K562 (cell line): Measurements from ENCODE around the gene GLG1. TPM values are rescaled to one million over a fixed set of nuclear protein-coding genes. Genes with fewer than 3 reads are reported as not detected.

Experiments used
- ATAC-seq: fragments of 200-7000 bp; cut with Tn5 transposase; 3 replicates; pipeline ENCODE4 v1.9.1; 2020; ENCODE audit warnings: moderate library complexity
- BruUV-seq: library from RNA; stranded (reverse); fragments of 400-500 nt; replicated peaks from 2 replicates; lab custom pipeline; 2021; lab: Mats Ljungman, UMichigan
- CTCF ChIA-PET: fragments of 300-600 bp; formaldehyde crosslinking; extraction: SDS; loops from one replicate; lab custom pipeline; 2021; ENCODE audit warnings: low intra/inter-chr PET ratio; lab: Yijun Ruan, JAX
- POLR2A ChIA-PET: fragments of 300-600, 350-650 bp; sonication (Branson Sonifier 250); formaldehyde crosslinking; extraction: SDS; loops from one replicate; lab custom pipeline; 2021; ENCODE audit warnings: antibody characterized with exemption, inconsistent platforms; lab: Yijun Ruan, JAX
- DNase-seq, 4 experiments: peaks; one replicate each; pipeline versions ENCODE4 v3.0.0 to v3.0.0-alpha.2; 2011 to 2018; ENCODE audit warnings: low spot score in 3 of 4, mixed read lengths in 3 of 4; ENCODE audit errors: extremely low read depth in 1 of 4
- FAIRE-seq: peaks from 2 replicates; lab custom pipeline; 2011; peaks lifted over from hg19 to GRCh38; lab: Jason Lieb, UNC
- H2AFZ ChIP-seq: 2 replicates; pipeline ENCODE4 v1.6.0; 2011; ENCODE audit warnings: low read depth, low read length, control low read depth, inconsistent platforms
- H3K27ac ChIP-seq: fragments of 200-600 bp; 3 replicates; pipeline ENCODE4 v1.8.0; 2011; ENCODE audit warnings: low read depth, mild to moderate bottlenecking, control low read depth, inconsistent platforms, low read length, moderate library complexity, mixed read lengths; ENCODE audit errors: extremely low read depth
- H3K27me3 ChIP-seq, 2 experiments: fragments of 300-600 bp in 1 of 2; 2 replicates in 1 of 2; 3 replicates in 1 of 2; pipeline versions ENCODE4 v1.6.0 to v1.8.0; 2011; ENCODE audit warnings: inconsistent platforms in 2 of 2, low read length in 2 of 2, mild to moderate bottlenecking in 1 of 2, mixed read lengths in 1 of 2, moderate library complexity in 1 of 2; ENCODE audit not compliant: control insufficient read depth in 2 of 2, insufficient read depth in 2 of 2
- H3K36me3 ChIP-seq: fragments of 300-600 bp; 3 replicates; pipeline ENCODE4 v1.8.0; 2011; ENCODE audit warnings: mild to moderate bottlenecking, low read length, inconsistent platforms; ENCODE audit not compliant: control insufficient read depth, insufficient read depth
- H3K4me1 ChIP-seq, 2 experiments: fragments of 200-600 bp in 1 of 2; replicated peaks in 1 of 2; 2 replicates in 1 of 2; 3 replicates in 1 of 2; pipeline versions ENCODE4 v1.5.1 to v1.8.0; 2011; ENCODE audit warnings: inconsistent platforms in 2 of 2, low read length in 2 of 2, mild to moderate bottlenecking in 1 of 2, mixed read lengths in 1 of 2, moderate library complexity in 1 of 2; ENCODE audit not compliant: control insufficient read depth in 2 of 2, insufficient read depth in 2 of 2
- H3K4me2 ChIP-seq: 2 replicates; pipeline ENCODE4 v1.6.1; 2011; ENCODE audit warnings: low read length, control low read depth, inconsistent platforms, mixed read lengths; ENCODE audit not compliant: insufficient read depth
- H3K4me3 ChIP-seq: fragments of 200-600 bp; sonication (generic), shearing (Covaris generic); 2 replicates; pipeline ENCODE4 v1.5.1; 2016; ENCODE audit warnings: control low read depth, inconsistent platforms
- H3K79me2 ChIP-seq: fragments of 200-600 bp; 3 replicates; pipeline ENCODE4 v1.8.0; 2011; ENCODE audit warnings: low read length, inconsistent platforms; ENCODE audit not compliant: control insufficient read depth, insufficient read depth
- H3K9ac ChIP-seq, 2 experiments: 2 replicates each; pipeline versions ENCODE4 v1.6.0 to v1.6.1; 2011; ENCODE audit warnings: low read depth in 2 of 2, low read length in 2 of 2, control low read depth in 1 of 2, inconsistent platforms in 1 of 2, mild to moderate bottlenecking in 1 of 2, mixed read lengths in 1 of 2; ENCODE audit not compliant: insufficient read depth in 1 of 2
- H3K9me1 ChIP-seq: one replicate; pipeline ENCODE4 v1.6.0; 2011; ENCODE audit warnings: inconsistent platforms, mild to moderate bottlenecking, low read length, moderate library complexity; ENCODE audit not compliant: control insufficient read depth, insufficient read depth
- H3K9me3 ChIP-seq: replicated peaks from 2 replicates; pipeline ENCODE4 v1.5.1; 2011; ENCODE audit warnings: low read depth, low read length, inconsistent platforms; ENCODE audit not compliant: control insufficient read depth, insufficient read depth
- H4K20me1 ChIP-seq: replicated peaks from 2 replicates; pipeline ENCODE4 v1.6.1; 2011; ENCODE audit warnings: low read length, inconsistent platforms, mixed read lengths; ENCODE audit not compliant: control insufficient read depth, insufficient read depth
- CREB5 ChIP-seq: fragments of 250-450 bp; sonication (Bioruptor Pico); IDR thresholded peaks from 2 replicates; pipeline ENCODE4 v1.5.0; 2020; ENCODE audit warnings: mild to moderate bottlenecking
- ELK1 ChIP-seq: sonication (generic); formaldehyde crosslinking; IDR thresholded peaks from 2 replicates; pipeline ENCODE4 v1.8.1; 2022; ENCODE audit warnings: missing genetic modification reagents
- MTA1 ChIP-seq: fragments of 450-650 bp; IDR thresholded peaks from 2 replicates; pipeline ENCODE4 v1.6.1; 2017; ENCODE audit warnings: borderline replicate concordance
- NRF1 ChIP-seq, 2 experiments: fragments of 450-650 bp; IDR thresholded peaks in 1 of 2; conservative IDR thresholded peaks in 1 of 2; 2 replicates each; pipeline ENCODE4 v1.6.1; 2014; ENCODE audit warnings: mild to moderate bottlenecking in 2 of 2
- PHB2 ChIP-seq: fragments of 450-650 bp; IDR thresholded peaks from 2 replicates; pipeline ENCODE4 v1.6.1; 2017; ENCODE audit warnings: low read depth
- POLR2B ChIP-seq: fragments of 450-650 bp; IDR thresholded peaks from 2 replicates; pipeline ENCODE4 v1.6.1; 2018; ENCODE audit warnings: low read depth; ENCODE audit not compliant: partially characterized antibody
- SPI1 ChIP-seq: IDR thresholded peaks from 2 replicates; pipeline ENCODE4 v1.6.1; 2011; ENCODE audit warnings: low read depth, low read length, control low read depth, borderline replicate concordance
- ZKSCAN8 ChIP-seq: fragments of 200-800 bp; sonication (Bioruptor generic); IDR thresholded peaks from 2 replicates; pipeline ENCODE4 v1.6.1; 2016; ENCODE audit warnings: missing genetic modification characterization, missing compliant biosample characterization
- ZNF124 ChIP-seq: sonication (generic); formaldehyde crosslinking; IDR thresholded peaks from 2 replicates; pipeline ENCODE4 v1.8.1; 2022; ENCODE audit warnings: missing genetic modification reagents
- ZNF561 ChIP-seq: fragments of 450-650 bp; formaldehyde crosslinking; conservative IDR thresholded peaks from 2 replicates; pipeline ENCODE4 v1.4.0; 2020; ENCODE audit warnings: mild to moderate bottlenecking, moderate library complexity
- ZNF76 ChIP-seq: fragments of 250-450 bp; sonication (Bioruptor Pico); IDR thresholded peaks from 2 replicates; pipeline ENCODE4 v1.4.0; 2020; ENCODE audit warnings: mild to moderate bottlenecking, moderate library complexity, borderline replicate concordance
- WGBS: fragments of 100-300 bp; shearing (Covaris generic); methylation state at CpG from one replicate; pipeline ENCODE4 v1.1.6; 2016; ENCODE audit warnings: low coverage, mixed read lengths; ENCODE audit not compliant: insufficient coverage; ENCODE audit errors: missing lambda C conversion rate; 5-methylcytosine and 5-hydroxymethylcytosine counted together
- in situ Hi-C: fragments of 300-500 bp; cut with MboI; formaldehyde crosslinking; loops from 4 replicates; pipeline ENCODE4 v1.15.0; 2018; ENCODE audit warnings: inconsistent platforms, mixed read lengths
- intact Hi-C: fragments of 100-400 bp; cut with micrococcal nuclease; formaldehyde crosslinking; loops from 2 replicates; pipeline ENCODE4 v1.14.2; 2022
- polyA plus RNA-seq, 8 experiments: library from polyadenylated mRNA; depleted of rRNA in 4 of 8; stranded (reverse) in 5 of 8; unstranded in 3 of 8; fragments of >200 nt; fragmentation: Nextera tagmentation in 2 of 8; fragmentation: Illumina TruSeq in 1 of 8; extraction: Ambion mirVana in 2 of 8; extraction: Trizol in 1 of 8; gene quantifications; 2 replicates each; pipeline versions ENCODE4 v1.2.1 to v1.2.3, GENCODE V29; 2011 to 2014; ENCODE audit warnings: inconsistent platforms in 1 of 8, missing spikeins in 1 of 8
- total RNA-seq, 7 experiments: library from RNA; depleted of rRNA in 6 of 7; stranded (reverse); fragments of >200 nt in 6 of 7; fragmentation: Illumina TruSeq in 2 of 7; extraction: Trizol in 2 of 7; gene quantifications; 2 replicates each; pipeline versions ENCODE4 v1.2.1 to v1.2.3, GENCODE V29; 2011 to 2021; ENCODE audit warnings: low replicate concordance in 1 of 7
- TF ChIP-seq, protein P1 (sequence below), 3 experiments: IDR thresholded peaks in 2 of 3; conservative IDR thresholded peaks in 1 of 3; 2 replicates each; pipeline ENCODE4 v1.5.1; 2011 to 2012; ENCODE audit warnings: low read length in 3 of 3, mild to moderate bottlenecking in 3 of 3, control low read depth in 2 of 3, improper control_type of control experiment in 1 of 3, inconsistent platforms in 1 of 3, low read depth in 1 of 3, mixed read lengths in 1 of 3, moderate library complexity in 1 of 3; ENCODE audit not compliant: insufficient read depth in 2 of 3
- TF ChIP-seq, protein P2 (sequence below): fragments of 450-650 bp; formaldehyde crosslinking; IDR thresholded peaks from 2 replicates; pipeline ENCODE4 v1.4.0; 2020; ENCODE audit warnings: mild to moderate bottlenecking, mixed read lengths
- TF ChIP-seq, protein P3 (sequence below): fragments of 450-650 bp; IDR thresholded peaks from 2 replicates; pipeline ENCODE4 v1.7.0; 2016; ENCODE audit warnings: borderline replicate concordance

GLG1 gene
- total and polyA plus RNA-seq, 9 of the 15 experiments (the other 6 are each of a cell fraction or from before 2014, with no cell fraction given) = 6.2 to 36.0 (median 23.6) TPM

DNA sequence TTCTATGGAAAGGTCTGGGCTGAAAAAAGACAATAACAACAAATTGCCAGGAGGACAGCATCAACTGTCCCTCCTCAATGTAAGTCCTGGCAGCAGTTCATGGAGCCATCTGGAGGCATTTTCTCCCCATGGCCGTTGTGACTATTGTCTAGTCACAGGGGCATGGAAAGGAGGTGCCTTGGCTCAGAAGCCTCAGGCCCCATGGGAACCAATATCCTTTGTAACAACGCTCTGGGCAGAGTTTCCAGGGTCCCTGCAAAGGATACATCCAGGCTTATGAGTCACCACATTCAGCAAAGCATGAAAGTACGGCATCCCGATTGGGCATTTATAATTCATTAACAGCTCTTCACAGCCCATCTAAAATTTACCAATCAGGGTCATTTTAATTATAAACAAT is 85.2 kb downstream of the GLG1 start:
- WGBS = 73% methylated on average over 4 of the region's 4 CpGs
- TF ChIP-seq ZKSCAN8 (CRISPR knock-in tag) = no peak
- TF ChIP-seq MTA1 = no peak
- no peak for TF ChIP-seq ELK1
- TF ChIP-seq POLR2B = no peak
- TF ChIP-seq ZNF76 (CRISPR knock-in tag) = no peak
- TF ChIP-seq CREB5 (CRISPR knock-in tag) = no peak
- TF ChIP-seq PHB2 = no peak
- no peak for TF ChIP-seq ZNF124 (CRISPR knock-in tag)
- no peak for TF ChIP-seq SPI1
- TF ChIP-seq, protein P1, sequence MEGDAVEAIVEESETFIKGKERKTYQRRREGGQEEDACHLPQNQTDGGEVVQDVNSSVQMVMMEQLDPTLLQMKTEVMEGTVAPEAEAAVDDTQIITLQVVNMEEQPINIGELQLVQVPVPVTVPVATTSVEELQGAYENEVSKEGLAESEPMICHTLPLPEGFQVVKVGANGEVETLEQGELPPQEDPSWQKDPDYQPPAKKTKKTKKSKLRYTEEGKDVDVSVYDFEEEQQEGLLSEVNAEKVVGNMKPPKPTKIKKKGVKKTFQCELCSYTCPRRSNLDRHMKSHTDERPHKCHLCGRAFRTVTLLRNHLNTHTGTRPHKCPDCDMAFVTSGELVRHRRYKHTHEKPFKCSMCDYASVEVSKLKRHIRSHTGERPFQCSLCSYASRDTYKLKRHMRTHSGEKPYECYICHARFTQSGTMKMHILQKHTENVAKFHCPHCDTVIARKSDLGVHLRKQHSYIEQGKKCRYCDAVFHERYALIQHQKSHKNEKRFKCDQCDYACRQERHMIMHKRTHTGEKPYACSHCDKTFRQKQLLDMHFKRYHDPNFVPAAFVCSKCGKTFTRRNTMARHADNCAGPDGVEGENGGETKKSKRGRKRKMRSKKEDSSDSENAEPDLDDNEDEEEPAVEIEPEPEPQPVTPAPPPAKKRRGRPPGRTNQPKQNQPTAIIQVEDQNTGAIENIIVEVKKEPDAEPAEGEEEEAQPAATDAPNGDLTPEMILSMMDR (IDR thresholded peaks at IDR 0.05 in 2 of 3, conservative IDR thresholded peaks at IDR 0.05 in 1 of 3; ENCODE audit: insufficient read depth in 2 of 3, low read depth in 1 of 3, low read length in 3 of 3) = no peak
- TF ChIP-seq, protein P2, sequence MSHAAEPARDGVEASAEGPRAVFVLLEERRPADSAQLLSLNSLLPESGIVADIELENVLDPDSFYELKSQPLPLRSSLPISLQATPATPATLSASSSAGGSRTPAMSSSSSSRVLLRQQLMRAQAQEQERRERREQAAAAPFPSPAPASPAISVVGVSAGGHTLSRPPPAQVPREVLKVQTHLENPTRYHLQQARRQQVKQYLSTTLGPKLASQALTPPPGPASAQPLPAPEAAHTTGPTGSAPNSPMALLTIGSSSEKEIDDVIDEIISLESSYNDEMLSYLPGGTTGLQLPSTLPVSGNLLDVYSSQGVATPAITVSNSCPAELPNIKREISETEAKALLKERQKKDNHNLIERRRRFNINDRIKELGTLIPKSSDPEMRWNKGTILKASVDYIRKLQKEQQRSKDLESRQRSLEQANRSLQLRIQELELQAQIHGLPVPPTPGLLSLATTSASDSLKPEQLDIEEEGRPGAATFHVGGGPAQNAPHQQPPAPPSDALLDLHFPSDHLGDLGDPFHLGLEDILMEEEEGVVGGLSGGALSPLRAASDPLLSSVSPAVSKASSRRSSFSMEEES (CRISPR knock-in tag) = no peak
- TF ChIP-seq ZNF561 (CRISPR knock-in tag) = no peak
- no peak for TF ChIP-seq NRF1 (conservative IDR thresholded peaks at IDR 0.05 in 1 of 2, IDR thresholded peaks at IDR 0.05 in 1 of 2)
- TF ChIP-seq, protein P3, sequence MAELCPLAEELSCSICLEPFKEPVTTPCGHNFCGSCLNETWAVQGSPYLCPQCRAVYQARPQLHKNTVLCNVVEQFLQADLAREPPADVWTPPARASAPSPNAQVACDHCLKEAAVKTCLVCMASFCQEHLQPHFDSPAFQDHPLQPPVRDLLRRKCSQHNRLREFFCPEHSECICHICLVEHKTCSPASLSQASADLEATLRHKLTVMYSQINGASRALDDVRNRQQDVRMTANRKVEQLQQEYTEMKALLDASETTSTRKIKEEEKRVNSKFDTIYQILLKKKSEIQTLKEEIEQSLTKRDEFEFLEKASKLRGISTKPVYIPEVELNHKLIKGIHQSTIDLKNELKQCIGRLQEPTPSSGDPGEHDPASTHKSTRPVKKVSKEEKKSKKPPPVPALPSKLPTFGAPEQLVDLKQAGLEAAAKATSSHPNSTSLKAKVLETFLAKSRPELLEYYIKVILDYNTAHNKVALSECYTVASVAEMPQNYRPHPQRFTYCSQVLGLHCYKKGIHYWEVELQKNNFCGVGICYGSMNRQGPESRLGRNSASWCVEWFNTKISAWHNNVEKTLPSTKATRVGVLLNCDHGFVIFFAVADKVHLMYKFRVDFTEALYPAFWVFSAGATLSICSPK = no peak
- H4K20me1 ChIP-seq = no peaks in the 10 kb centered on the region
- BruUV-seq = no TSS peak
- no peaks in the 10 kb centered on the region for H3K79me2 ChIP-seq
- FAIRE-seq = no peak
- H3K9me1 ChIP-seq = no peaks in the 10 kb centered on the region
- H3K36me3 ChIP-seq = 0 out of 3 replicates have a peak, but pooled peaks cover 3% of the 10 kb centered on the region
- H2AFZ ChIP-seq = no peak overlapping the region
- H3K27me3 ChIP-seq = no peaks in the 10 kb centered on the region
- H3K9me3 ChIP-seq = no peaks in the 10 kb centered on the region
- POLR2A ChIA-PET = no interaction called here
- DNase-seq = no peak
- no peak overlapping the region for H3K9ac ChIP-seq
- H3K27ac ChIP-seq = no peak overlapping the region
- ATAC-seq = no peak
- CTCF ChIA-PET = no interaction called here
- in situ Hi-C loops = no loop called here
- intact Hi-C loops = no loop called here
- no peak overlapping the region for H3K4me2 ChIP-seq
- no peak overlapping the region for H3K4me3 ChIP-seq
- H3K4me1 ChIP-seq = no peaks in the 10 kb centered on the region
